GM12872 (cell line): Measurements from ENCODE around the gene SIAE.

Experiments
- TF ChIP-seq, protein P1 (sequence below): IDR thresholded peaks from 3 replicates; pipeline ENCODE4 v1.5.1; 2011; ENCODE audit warnings: low read depth, mild to moderate bottlenecking, low read length, moderate library complexity; ENCODE audit not compliant: insufficient read depth

SIAE gene

DNA sequence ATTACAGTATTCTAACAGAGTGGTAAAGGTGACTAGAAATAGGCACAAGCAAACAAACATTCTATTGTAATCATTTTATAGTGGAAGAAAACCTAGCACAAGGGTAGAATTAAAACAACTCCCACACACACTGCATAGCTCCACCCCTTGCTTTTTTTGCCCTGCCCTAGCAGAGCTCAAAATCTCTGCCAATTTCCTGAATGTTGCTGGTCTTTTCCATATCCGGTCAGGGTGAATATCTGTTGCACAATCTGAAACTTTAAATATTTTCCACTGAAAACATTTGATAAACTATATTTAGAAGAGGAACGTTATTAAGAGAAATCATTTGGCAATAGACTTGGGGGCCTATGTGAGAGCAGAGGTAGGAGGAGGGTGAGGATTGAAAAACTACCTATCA lies 2.8 kb upstream of the SIAE start:
- TF ChIP-seq, protein P1, sequence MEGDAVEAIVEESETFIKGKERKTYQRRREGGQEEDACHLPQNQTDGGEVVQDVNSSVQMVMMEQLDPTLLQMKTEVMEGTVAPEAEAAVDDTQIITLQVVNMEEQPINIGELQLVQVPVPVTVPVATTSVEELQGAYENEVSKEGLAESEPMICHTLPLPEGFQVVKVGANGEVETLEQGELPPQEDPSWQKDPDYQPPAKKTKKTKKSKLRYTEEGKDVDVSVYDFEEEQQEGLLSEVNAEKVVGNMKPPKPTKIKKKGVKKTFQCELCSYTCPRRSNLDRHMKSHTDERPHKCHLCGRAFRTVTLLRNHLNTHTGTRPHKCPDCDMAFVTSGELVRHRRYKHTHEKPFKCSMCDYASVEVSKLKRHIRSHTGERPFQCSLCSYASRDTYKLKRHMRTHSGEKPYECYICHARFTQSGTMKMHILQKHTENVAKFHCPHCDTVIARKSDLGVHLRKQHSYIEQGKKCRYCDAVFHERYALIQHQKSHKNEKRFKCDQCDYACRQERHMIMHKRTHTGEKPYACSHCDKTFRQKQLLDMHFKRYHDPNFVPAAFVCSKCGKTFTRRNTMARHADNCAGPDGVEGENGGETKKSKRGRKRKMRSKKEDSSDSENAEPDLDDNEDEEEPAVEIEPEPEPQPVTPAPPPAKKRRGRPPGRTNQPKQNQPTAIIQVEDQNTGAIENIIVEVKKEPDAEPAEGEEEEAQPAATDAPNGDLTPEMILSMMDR, result no peak

GRCh38 chr11:124674571-124674970 lies 1.0 kb upstream of the SIAE start:
- TF ChIP-seq, protein P1, result no peak

- TF ChIP-seq, protein P1, result no peak
Observed at GRCh38 chr11:124674168-124674517, 604 bp upstream of the SIAE start.

- TF ChIP-seq, protein P1, result no peak
Observed at GRCh38 chr11:124672536-124673215, 863 bp downstream of the SIAE start.

- TF ChIP-seq, protein P1, result 0 out of 3 replicates have a peak, but pooled peaks have one; percentile 16
Observed at GRCh38 chr11:124670732-124671131, 2.8 kb downstream of the SIAE start.

DNA sequence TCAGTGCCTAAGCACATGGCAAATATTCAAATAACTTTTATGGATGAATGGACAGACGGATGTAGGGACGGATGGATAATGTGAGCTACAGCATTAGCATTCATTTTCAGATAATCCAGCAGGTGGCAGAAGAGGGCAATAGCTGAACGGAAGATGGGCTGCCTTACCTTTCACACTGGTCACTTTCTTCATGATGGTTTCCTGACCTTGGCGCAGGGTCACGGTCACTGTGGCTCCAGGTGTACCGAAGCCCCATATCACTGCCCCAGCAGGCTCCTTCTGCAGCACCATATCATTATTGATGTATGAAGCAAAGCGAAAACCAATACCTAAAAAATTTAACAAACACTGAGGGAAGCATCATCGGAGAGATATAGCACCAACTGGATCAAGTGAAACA lies 4.3 kb downstream of the SIAE start:
- TF ChIP-seq, protein P1, result peak; percentile 81

DNA sequence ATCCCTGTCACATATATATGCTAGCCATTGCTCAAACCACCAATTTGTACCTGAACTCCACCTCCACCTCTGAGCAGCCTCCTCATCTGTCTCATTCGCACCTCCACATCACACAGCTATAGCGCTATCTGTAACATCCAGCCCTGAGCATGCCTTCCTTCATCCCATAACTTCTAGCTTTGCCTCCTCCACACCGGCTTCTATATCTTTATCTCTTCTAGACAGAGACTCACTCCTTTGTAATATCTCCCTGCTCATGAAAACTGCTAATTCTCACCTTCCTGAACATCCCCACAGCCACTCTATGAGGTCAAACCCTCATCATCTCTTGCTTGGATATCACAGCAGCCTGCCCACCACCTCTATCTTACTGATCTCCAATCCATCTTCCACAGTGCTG lies 5.9 kb downstream of the SIAE start:
- TF ChIP-seq, protein P1, result no peak
